Smooth muscle cell (in vitro differentiated cells): Measurements from ENCODE around the gene WDR53. TPM values are rescaled to one million over a fixed set of nuclear protein-coding genes. Genes with fewer than 3 reads are reported as not detected.

Experiments used
- DNase-seq: peaks from one replicate; lab custom pipeline; 2025; ENCODE audit not compliant: unreplicated experiment; lab: John Stamatoyannopoulos, UW
- H2AFZ ChIP-seq: fragments of 200-600 bp; sonication (generic); 2 replicates; pipeline ENCODE4 v1.6.0; 2016; ENCODE audit warnings: antibody characterized with exemption, low read depth, mild to moderate bottlenecking
- H3F3A ChIP-seq: fragments of 200-600 bp; sonication (generic); 2 replicates; pipeline ENCODE4 v1.6.0; 2017; ENCODE audit warnings: antibody characterized with exemption, low read depth
- H3K27ac ChIP-seq: fragments of 200-600 bp; sonication (generic); 2 replicates; pipeline ENCODE4 v1.5.1; 2016; ENCODE audit warnings: low read depth, mild to moderate bottlenecking
- H3K27me3 ChIP-seq: fragments of 200-600 bp; sonication (generic); 2 replicates; pipeline ENCODE4 v1.6.1; 2016; ENCODE audit warnings: low read depth, mild to moderate bottlenecking
- H3K36me3 ChIP-seq: fragments of 200-600 bp; sonication (generic); 2 replicates; pipeline ENCODE4 v1.5.1; 2016; ENCODE audit warnings: low read depth
- H3K4me1 ChIP-seq: fragments of 200-600 bp; sonication (generic); 2 replicates; pipeline ENCODE4 v1.5.1; 2016; ENCODE audit warnings: low read depth
- H3K4me2 ChIP-seq: fragments of 200-600 bp; sonication (generic); 2 replicates; pipeline ENCODE4 v1.6.0; 2016; ENCODE audit warnings: mild to moderate bottlenecking
- H3K4me3 ChIP-seq: fragments of 200-600 bp; sonication (generic); 2 replicates; pipeline ENCODE4 v1.5.1; 2016; ENCODE audit warnings: mild to moderate bottlenecking
- H3K79me2 ChIP-seq: fragments of 200-600 bp; sonication (generic); 2 replicates; pipeline ENCODE4 v1.6.0; 2016; ENCODE audit warnings: low read depth, mild to moderate bottlenecking
- H3K9ac ChIP-seq: fragments of 200-600 bp; sonication (generic); 2 replicates; pipeline ENCODE4 v1.6.0; 2016; ENCODE audit warnings: low read depth
- H3K9me3 ChIP-seq: fragments of 200-600 bp; sonication (generic); replicated peaks from 2 replicates; pipeline ENCODE4 v1.5.1; 2016; ENCODE audit warnings: low read depth
- H4K20me1 ChIP-seq: fragments of 200-600 bp; sonication (generic); 2 replicates; pipeline ENCODE4 v1.6.0; 2016; ENCODE audit warnings: low read depth
- CTCF ChIP-seq: fragments of 200-600 bp; sonication (generic); IDR thresholded peaks from 2 replicates; pipeline ENCODE4 v1.5.1; 2017; ENCODE audit warnings: borderline replicate concordance, mild to moderate bottlenecking, antibody characterized with exemption; ENCODE audit not compliant: insufficient read depth, poor library complexity, severe bottlenecking
- WGBS: methylation state at CpG from one replicate; pipeline ENCODE4 v1.1.7; 2016; ENCODE audit warnings: low lambda C conversion rate; 5-methylcytosine and 5-hydroxymethylcytosine counted together
- polyA plus RNA-seq: library from polyadenylated mRNA; unstranded; fragments of >200 nt; fragmentation: Nextera tagmentation; extraction: Ambion mirVana; gene quantifications from 2 replicates; pipeline ENCODE4 v1.2.1, GENCODE V29; 2016
- total RNA-seq: library from RNA; depleted of rRNA; stranded (reverse); fragments of >200 nt; gene quantifications from 2 replicates; pipeline ENCODE4 v1.2.3, GENCODE V29; 2014

WDR53 gene
- total and polyA plus RNA-seq, 2 experiments from 2014 or later, result 7.9 to 11.5 TPM

- WGBS, result 28% methylated on average over 14 of the region's 14 CpGs
- Histone ChIP-seq H3K27me3 (no peaks in the 10 kb centered on the region), H3K79me2 (no peaks in the 10 kb centered on the region), H3K4me3 (no peak overlapping the region), H3K9me3 (peaks cover 5% of the 10 kb centered on the region), H3K27ac (peak overlapping the region; percentile 17), H3F3A (peaks cover 3% of the 10 kb centered on the region), H3K4me2 (peak overlapping the region; percentile 31), H3K9ac (no peak overlapping the region), H3K36me3 (no peaks in the 10 kb centered on the region), H3K4me1 (no peaks in the 10 kb centered on the region), H2AFZ (peak overlapping the region; percentile 3), H4K20me1 (no peaks in the 10 kb centered on the region)
- no peak for TF ChIP-seq CTCF
- DNase-seq, result no peak
Observed at GRCh38 chr3:196533260-196533681, 35.1 kb downstream of the WDR53 start.

- no peak overlapping the region for H2AFZ ChIP-seq
- no peaks in the 10 kb centered on the region for H3K79me2 ChIP-seq
- H3K27ac ChIP-seq, result no peak overlapping the region
- DNase-seq, result no peak
- no peaks in the 10 kb centered on the region for H4K20me1 ChIP-seq
- no peak overlapping the region for H3K4me2 ChIP-seq
- peaks cover 8% of the 10 kb centered on the region for H3F3A ChIP-seq
- H3K9me3 ChIP-seq, result peaks cover 5% of the 10 kb centered on the region
- H3K4me3 ChIP-seq, result no peak overlapping the region
- no peaks in the 10 kb centered on the region for H3K27me3 ChIP-seq
- 77% methylated on average over 4 of the region's 4 CpGs for WGBS
- no peaks in the 10 kb centered on the region for H3K4me1 ChIP-seq
- H3K36me3 ChIP-seq, result no peaks in the 10 kb centered on the region
- TF ChIP-seq CTCF, result no peak
- H3K9ac ChIP-seq, result no peak overlapping the region
Observed at GRCh38 chr3:196531418-196531817, 36.9 kb downstream of the WDR53 start.

GRCh38 chr3:196528639-196529233 lies 39.6 kb downstream of the WDR53 start:
- no peaks in the 10 kb centered on the region for H3K36me3 ChIP-seq
- no peaks in the 10 kb centered on the region for H4K20me1 ChIP-seq
- no peak overlapping the region for H3K27ac ChIP-seq
- peak overlapping the region; percentile 72 for H2AFZ ChIP-seq
- WGBS, result 11% methylated on average over 46 of the region's 52 CpGs
- H3K79me2 ChIP-seq, result no peaks in the 10 kb centered on the region
- H3K9ac ChIP-seq, result no peak overlapping the region
- H3K9me3 ChIP-seq, result peaks cover 5% of the 10 kb centered on the region
- H3K4me3 ChIP-seq, result peak overlapping the region; percentile 47
- H3K4me2 ChIP-seq, result peak overlapping the region; percentile 72
- peaks cover 8% of the 10 kb centered on the region for H3F3A ChIP-seq
- peak; percentile 66 for TF ChIP-seq CTCF
- no peaks in the 10 kb centered on the region for H3K4me1 ChIP-seq
- peak; percentile 7 for DNase-seq
- no peaks in the 10 kb centered on the region for H3K27me3 ChIP-seq

DNA sequence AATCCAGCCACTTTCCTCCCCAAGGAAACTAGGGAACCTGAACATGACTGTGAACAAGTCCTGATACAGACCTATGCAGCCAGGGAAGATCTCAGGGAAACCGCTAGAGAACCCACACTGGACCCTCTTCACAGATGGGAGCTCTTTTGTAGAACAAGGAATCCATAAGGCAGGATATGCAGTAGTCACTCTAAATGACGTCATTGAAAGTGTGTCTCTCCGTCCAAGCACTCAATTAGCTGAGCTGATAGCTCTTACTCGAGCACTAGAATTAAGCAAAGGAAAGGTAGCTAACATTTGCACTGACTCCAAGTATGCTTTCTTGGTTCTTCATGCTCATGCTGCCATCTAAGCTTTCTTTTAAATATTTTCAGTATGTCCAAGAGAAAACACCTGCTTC lies 43.2 kb downstream of the WDR53 start:
- TF ChIP-seq CTCF, result no peak
- no peak overlapping the region for H3K27ac ChIP-seq
- H3F3A ChIP-seq, result peaks cover 8% of the 10 kb centered on the region
- no peaks in the 10 kb centered on the region for H3K79me2 ChIP-seq
- no peaks in the 10 kb centered on the region for H3K27me3 ChIP-seq
- no peak overlapping the region for H3K4me2 ChIP-seq
- H3K4me1 ChIP-seq, result no peaks in the 10 kb centered on the region
- H3K9me3 ChIP-seq, result no peaks in the 10 kb centered on the region
- no peak for DNase-seq
- H3K9ac ChIP-seq, result no peak overlapping the region
- no peak overlapping the region for H3K4me3 ChIP-seq
- no peak overlapping the region for H2AFZ ChIP-seq
- no peaks in the 10 kb centered on the region for H3K36me3 ChIP-seq
- WGBS, result 77% methylated on average over 4 of the region's 4 CpGs
- H4K20me1 ChIP-seq, result no peaks in the 10 kb centered on the region
